Suprapubic skin (tissue), 4 donors: ENCODE data around the gene RNF112.

ENCODE experiments used
- POLR2A ChIP-seq, 2 donors: fragments of 450-650 bp; IDR thresholded peaks; one replicate each; pipeline ENCODE4 v1.6.1; 2017; ENCODE audit warnings: antibody characterized with exemption in 2 of 2, mild to moderate bottlenecking in 2 of 2, moderate library complexity in 2 of 2
- POLR2AphosphoS5 ChIP-seq, 3 donors: sonication (generic); formaldehyde crosslinking; IDR thresholded peaks; one replicate each; pipeline ENCODE4 v1.6.1; 2017; ENCODE audit warnings: antibody characterized with exemption in 3 of 3
- TF ChIP-seq, protein P1 (sequence below), 2 donors: fragments of 200-600 bp in 1 of 2; fragments of 450-650 bp in 1 of 2; sonication (generic) in 1 of 2; IDR thresholded peaks; one replicate each; pipeline ENCODE4 v1.5.1; 2016 to 2019; ENCODE audit warnings: antibody characterized with exemption in 2 of 2, mild to moderate bottlenecking in 1 of 2, moderate library complexity in 1 of 2

GRCh38 chr17:19390951-19391350, 20.1 kb upstream of the RNF112 start:
- TF ChIP-seq, protein P1, sequence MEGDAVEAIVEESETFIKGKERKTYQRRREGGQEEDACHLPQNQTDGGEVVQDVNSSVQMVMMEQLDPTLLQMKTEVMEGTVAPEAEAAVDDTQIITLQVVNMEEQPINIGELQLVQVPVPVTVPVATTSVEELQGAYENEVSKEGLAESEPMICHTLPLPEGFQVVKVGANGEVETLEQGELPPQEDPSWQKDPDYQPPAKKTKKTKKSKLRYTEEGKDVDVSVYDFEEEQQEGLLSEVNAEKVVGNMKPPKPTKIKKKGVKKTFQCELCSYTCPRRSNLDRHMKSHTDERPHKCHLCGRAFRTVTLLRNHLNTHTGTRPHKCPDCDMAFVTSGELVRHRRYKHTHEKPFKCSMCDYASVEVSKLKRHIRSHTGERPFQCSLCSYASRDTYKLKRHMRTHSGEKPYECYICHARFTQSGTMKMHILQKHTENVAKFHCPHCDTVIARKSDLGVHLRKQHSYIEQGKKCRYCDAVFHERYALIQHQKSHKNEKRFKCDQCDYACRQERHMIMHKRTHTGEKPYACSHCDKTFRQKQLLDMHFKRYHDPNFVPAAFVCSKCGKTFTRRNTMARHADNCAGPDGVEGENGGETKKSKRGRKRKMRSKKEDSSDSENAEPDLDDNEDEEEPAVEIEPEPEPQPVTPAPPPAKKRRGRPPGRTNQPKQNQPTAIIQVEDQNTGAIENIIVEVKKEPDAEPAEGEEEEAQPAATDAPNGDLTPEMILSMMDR (IDR thresholded peaks at IDR 0.05), result no peak
- TF ChIP-seq POLR2A (IDR thresholded peaks at IDR 0.05) (no peak), POLR2AphosphoS5 (IDR thresholded peaks at IDR 0.05) (no peak)
